ENCODE data around the gene FYCO1. TPM values are rescaled to one million over a fixed set of nuclear protein-coding genes. Genes with fewer than 3 reads are reported as not detected.
"Not testable (repeated sequence)": the region's sequence is repeated elsewhere in the genome, so short reads cannot be mapped to it uniquely, and the experiment has no call there.

FYCO1 gene
- total RNA-seq, 2 donors from 2014 or later, result 17.6 to 25.1 TPM

- Mint-ChIP-seq H3K27me3 (ENCODE audit: low read depth) (peaks cover 18% of the 10 kb centered on the region), H3K27ac (no peak overlapping the region), H3K9me3 (peaks cover 5 to 6% of the 10 kb centered on the region in 2 donors), H3K4me1 (ENCODE audit: low read depth) (peaks cover 24% of the 10 kb centered on the region), H3K36me3 (ENCODE audit: insufficient read depth in 2 of 2) (peaks cover 5% of the 10 kb centered on the region in 2 donors), H3K4me3 (no peak overlapping the region)
- ATAC-seq (replicated peaks in 1 of 2) (no peak), DNase-seq (no peak)
Observed at GRCh38 chr3:46022909-46023785, 27.5 kb upstream of the FYCO1 start.

DNA sequence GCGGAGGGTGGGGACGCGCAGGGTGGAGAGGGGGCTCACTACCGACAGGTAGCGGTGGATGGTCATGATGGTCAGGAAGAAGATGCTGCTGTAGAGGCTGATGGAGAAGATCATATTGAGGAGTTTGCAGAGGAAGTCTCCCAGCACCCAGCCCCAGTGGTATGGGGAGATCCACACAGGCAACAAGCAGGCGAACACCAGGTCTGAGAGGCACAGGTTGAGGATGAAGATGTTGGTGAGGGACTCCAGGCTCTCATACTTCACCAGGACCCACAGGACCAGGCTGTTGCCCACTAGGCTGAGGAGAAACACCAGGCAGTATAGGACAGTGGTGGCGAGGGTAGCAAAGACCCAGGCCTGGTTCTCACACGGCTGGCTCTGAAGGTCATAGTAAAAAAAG, 25.9 kb upstream of the FYCO1 start:
- no peak overlapping the region for H3K4me3 Mint-ChIP-seq
- peaks cover 18% of the 10 kb centered on the region for H3K27me3 Mint-ChIP-seq (ENCODE audit: low read depth)
- no peak for ATAC-seq (replicated peaks in 1 of 2)
- no peak for DNase-seq
- no peaks in the 10 kb centered on the region for H3K36me3 Mint-ChIP-seq (ENCODE audit: insufficient read depth in 2 of 2)
- peaks cover 40% of the 10 kb centered on the region for H3K4me1 Mint-ChIP-seq (ENCODE audit: low read depth)
- no peaks in the 10 kb centered on the region for H3K9me3 Mint-ChIP-seq
- no peak overlapping the region for H3K27ac Mint-ChIP-seq

DNA sequence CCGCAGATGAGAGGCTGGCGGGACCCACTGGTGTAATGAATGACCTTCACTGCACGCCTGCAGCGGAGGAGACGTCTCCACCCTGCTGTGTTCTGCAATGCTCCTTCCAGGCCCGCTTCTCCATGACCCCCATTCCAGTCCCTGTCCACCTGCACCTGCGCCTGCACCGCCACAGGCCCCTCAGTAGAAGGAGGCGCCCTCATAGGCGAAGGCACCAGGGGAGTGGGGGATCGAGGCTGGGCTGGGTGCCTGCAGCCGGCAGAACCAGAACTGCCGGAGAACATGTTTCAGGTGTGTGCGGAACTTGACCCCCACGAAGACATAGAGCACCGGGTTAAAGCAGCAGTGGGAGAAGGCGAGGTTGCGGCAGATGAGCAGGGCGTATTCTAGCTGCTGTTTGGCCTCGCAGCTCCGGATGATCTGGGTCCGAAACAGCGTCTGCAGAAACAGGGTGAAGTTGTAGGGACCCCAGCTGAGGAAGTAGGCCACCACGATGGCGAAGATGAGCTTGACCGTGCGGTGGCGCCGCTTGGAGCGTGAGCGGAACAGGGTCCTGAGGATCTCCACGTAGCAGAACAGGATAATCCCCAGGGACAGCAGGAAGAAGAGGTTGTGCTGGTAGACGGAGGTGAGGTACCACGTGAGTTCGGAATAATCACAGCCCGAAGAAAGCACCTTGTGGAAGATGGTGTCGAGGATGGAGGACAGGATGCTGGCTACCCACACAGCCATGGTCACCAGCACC, 25.3 kb upstream of the FYCO1 start:
- ATAC-seq (replicated peaks in 1 of 2) (no peak), DNase-seq (no peak)
- Mint-ChIP-seq H3K4me1 (ENCODE audit: low read depth) (peaks cover 40% of the 10 kb centered on the region), H3K4me3 (no peak overlapping the region), H3K9me3 (no peaks in the 10 kb centered on the region), H3K27me3 (ENCODE audit: low read depth) (peaks cover 18% of the 10 kb centered on the region), H3K36me3 (ENCODE audit: insufficient read depth in 2 of 2) (no peaks in the 10 kb centered on the region), H3K27ac (no peak overlapping the region)

DNA sequence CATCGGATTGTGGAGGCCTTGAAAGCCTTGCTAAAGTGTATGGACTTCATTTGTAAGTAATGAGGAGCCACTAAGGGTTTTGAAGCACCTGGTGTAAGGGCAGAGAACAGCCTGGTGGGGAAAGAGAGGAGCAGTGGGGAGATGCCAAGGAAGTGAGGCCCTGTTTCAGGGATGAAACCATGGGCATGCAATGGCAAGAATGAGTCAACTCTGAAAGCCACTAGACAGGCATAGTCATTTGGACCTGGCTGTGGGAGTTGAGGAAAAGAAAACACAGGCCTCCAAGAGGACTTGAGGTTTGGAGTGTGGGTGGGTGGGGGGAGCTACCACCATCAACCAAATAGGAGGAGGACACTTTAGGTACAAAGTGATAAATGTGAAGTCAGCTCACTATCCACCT, 24.1 kb upstream of the FYCO1 start:
- H3K4me3 Mint-ChIP-seq, result peak overlapping the region in 1 of 2 donors; percentile 3
- peak; percentile 73 to 79 for ATAC-seq (replicated peaks in 1 of 2)
- no peaks in the 10 kb centered on the region for H3K36me3 Mint-ChIP-seq (ENCODE audit: insufficient read depth in 2 of 2)
- H3K4me1 Mint-ChIP-seq (ENCODE audit: low read depth), result peaks cover 47% of the 10 kb centered on the region
- DNase-seq, result peak; percentile 40 to 41
- peaks cover 18% of the 10 kb centered on the region for H3K27me3 Mint-ChIP-seq (ENCODE audit: low read depth)
- no peaks in the 10 kb centered on the region for H3K9me3 Mint-ChIP-seq
- peak overlapping the region; percentile 0 for H3K27ac Mint-ChIP-seq

DNA sequence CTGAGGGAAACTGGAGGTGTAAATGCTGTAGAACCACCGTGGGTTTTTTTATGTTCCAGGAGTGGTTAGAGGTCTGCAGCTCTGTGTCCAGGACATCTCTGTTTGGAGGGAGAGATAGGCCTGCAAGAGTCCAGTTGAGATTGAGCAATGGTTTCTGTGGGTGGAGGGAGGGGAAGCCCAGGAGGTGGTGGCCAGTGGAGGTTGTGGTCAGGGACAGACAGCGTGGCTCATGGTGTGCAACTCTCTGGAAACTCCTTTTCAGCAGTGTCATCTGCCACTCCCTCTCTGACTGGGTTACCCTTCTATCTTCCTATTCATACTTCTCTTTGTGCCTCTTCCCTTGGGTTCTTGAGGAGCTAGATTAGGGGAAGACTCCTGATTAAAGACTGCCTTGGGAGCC, 22.1 kb upstream of the FYCO1 start:
- H3K36me3 Mint-ChIP-seq (ENCODE audit: insufficient read depth in 2 of 2), result peaks cover 0 to 1% of the 10 kb centered on the region in 2 donors
- DNase-seq (peak; percentile 18 to 26), ATAC-seq (replicated peaks in 1 of 2) (peak; percentile 54 to 67)
- peak overlapping the region; percentile 33 for H3K27ac Mint-ChIP-seq
- peaks cover 0 to 3% of the 10 kb centered on the region in 2 donors for H3K9me3 Mint-ChIP-seq
- H3K4me3 Mint-ChIP-seq, result no peak overlapping the region
- H3K27me3 Mint-ChIP-seq (ENCODE audit: low read depth), result peaks cover 25% of the 10 kb centered on the region
- H3K4me1 Mint-ChIP-seq (ENCODE audit: low read depth), result peaks cover 55% of the 10 kb centered on the region

GRCh38 chr3:46013316-46014094, 17.9 kb upstream of the FYCO1 start:
- ATAC-seq (replicated peaks in 1 of 2) (no peak), DNase-seq (no peak)
- Mint-ChIP-seq H3K27ac (peak overlapping the region; percentile 32), H3K4me3 (no peak overlapping the region), H3K9me3 (peaks cover 0 to 9% of the 10 kb centered on the region in 2 donors), H3K4me1 (ENCODE audit: low read depth) (peaks cover 59% of the 10 kb centered on the region), H3K27me3 (ENCODE audit: low read depth) (peaks cover 21% of the 10 kb centered on the region), H3K36me3 (ENCODE audit: insufficient read depth in 2 of 2) (peaks cover 0 to 2% of the 10 kb centered on the region in 2 donors)

DNA sequence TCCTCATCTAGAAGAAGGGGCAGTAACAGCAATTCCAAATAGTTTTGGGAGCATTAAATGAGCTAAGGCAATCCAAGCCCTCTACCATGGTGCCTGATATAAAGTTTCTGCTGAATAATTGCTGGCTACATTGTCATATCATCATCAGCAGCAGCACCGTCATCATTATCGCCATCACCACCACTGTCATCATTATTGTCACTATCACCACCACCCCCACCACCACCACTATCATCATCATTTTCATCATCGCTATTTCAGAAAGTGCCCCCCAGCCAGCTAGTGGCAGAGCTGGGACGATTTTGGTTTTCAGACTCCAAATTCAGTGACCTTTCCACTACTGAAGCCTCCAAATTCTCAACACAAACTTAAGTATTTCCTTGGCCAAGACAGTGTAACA, 16.6 kb upstream of the FYCO1 start:
- Mint-ChIP-seq H3K9me3 (peaks cover 0 to 9% of the 10 kb centered on the region in 2 donors), H3K4me1 (ENCODE audit: low read depth) (peaks cover 46% of the 10 kb centered on the region), H3K27ac (no peak overlapping the region), H3K27me3 (ENCODE audit: low read depth) (peaks cover 21% of the 10 kb centered on the region), H3K36me3 (ENCODE audit: insufficient read depth in 2 of 2) (peaks cover 0 to 2% of the 10 kb centered on the region in 2 donors), H3K4me3 (no peak overlapping the region)
- DNase-seq (no peak), ATAC-seq (replicated peaks in 1 of 2) (no peak)

GRCh38 chr3:46010519-46011113, 15.0 kb upstream of the FYCO1 start:
- ATAC-seq (replicated peaks in 1 of 2), result peak in 1 of 2 donors; percentile 35
- Mint-ChIP-seq H3K9me3 (peaks cover 0 to 9% of the 10 kb centered on the region in 2 donors), H3K27ac (no peak overlapping the region), H3K4me3 (no peak overlapping the region), H3K27me3 (ENCODE audit: low read depth) (peaks cover 21% of the 10 kb centered on the region), H3K36me3 (ENCODE audit: insufficient read depth in 2 of 2) (peaks cover 0 to 2% of the 10 kb centered on the region in 2 donors), H3K4me1 (ENCODE audit: low read depth) (peaks cover 39% of the 10 kb centered on the region)
- DNase-seq, result no peak

- Mint-ChIP-seq H3K27me3 (ENCODE audit: low read depth) (peaks cover 18% of the 10 kb centered on the region), H3K9me3 (peaks cover 0 to 9% of the 10 kb centered on the region in 2 donors), H3K27ac (no peak overlapping the region), H3K4me1 (ENCODE audit: low read depth) (peaks cover 27% of the 10 kb centered on the region), H3K4me3 (no peak overlapping the region), H3K36me3 (ENCODE audit: insufficient read depth in 2 of 2) (peaks cover 0 to 2% of the 10 kb centered on the region in 2 donors)
- ATAC-seq (replicated peaks in 1 of 2) (no peak), DNase-seq (no peak)
Observed at GRCh38 chr3:46008058-46008457, 12.4 kb upstream of the FYCO1 start.

DNA sequence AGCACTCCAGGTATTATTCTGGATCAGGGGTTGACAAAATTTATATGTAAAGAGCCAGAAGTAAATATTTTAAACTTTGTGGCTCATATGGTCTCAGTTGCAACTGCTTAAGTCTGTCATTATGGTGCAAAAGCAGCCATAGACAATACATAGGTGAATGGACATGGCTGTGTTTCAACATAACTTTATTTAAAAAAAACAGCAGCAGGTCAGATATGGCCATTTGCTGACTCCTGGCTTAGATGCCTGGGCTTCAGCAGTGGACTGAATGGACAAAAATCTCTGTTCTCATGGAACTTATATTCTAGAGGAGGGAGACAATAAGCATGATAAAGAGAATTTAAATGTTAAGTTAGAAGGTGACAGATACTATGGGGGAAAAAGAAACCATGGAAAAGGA, 11.7 kb upstream of the FYCO1 start:
- ATAC-seq (replicated peaks in 1 of 2) (no peak), DNase-seq (no peak)
- Mint-ChIP-seq H3K4me3 (no peak overlapping the region), H3K9me3 (peaks cover 0 to 1% of the 10 kb centered on the region in 2 donors), H3K4me1 (ENCODE audit: low read depth) (peaks cover 24% of the 10 kb centered on the region), H3K27me3 (ENCODE audit: low read depth) (peaks cover 10% of the 10 kb centered on the region), H3K36me3 (ENCODE audit: insufficient read depth in 2 of 2) (no peaks in the 10 kb centered on the region), H3K27ac (no peak overlapping the region)

DNA sequence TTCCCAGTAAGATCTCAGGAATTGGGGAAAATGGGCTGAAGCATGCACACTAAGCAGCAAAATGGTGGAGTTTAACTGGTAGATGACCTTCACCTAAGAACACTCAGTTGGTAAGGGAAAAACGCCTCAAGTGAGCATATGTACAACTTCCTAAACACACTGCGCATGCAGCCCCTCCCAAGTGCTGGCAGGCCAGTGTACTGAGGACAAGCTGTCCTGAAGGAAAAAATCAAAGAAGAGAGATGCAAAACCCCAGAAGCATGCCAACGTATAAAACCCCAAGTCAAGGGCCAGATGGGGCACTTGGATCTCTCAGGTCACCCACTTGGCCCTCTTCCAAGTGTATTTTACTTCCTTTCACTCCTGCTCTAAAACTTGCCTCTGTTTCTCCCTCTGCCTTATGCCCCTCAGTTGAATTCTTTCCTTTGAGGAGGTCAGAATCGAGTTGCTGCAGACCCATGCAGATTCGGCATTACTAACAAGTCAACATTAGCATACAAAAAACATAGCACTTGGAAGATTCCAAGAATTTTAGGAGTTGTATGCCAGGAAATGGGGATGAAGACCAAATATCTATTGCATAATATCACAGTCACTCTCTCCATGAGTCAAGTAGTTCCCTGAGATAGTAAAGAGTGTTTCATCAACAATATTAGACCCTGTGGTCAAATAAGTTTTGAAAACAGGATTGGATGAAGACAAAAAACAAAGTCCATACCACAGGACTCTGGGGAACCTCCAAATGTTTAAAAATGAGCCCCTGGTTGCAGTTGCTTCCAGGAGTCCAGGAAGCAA, 10.8 kb upstream of the FYCO1 start:
- Mint-ChIP-seq H3K4me1 (ENCODE audit: low read depth) (peaks cover 23% of the 10 kb centered on the region), H3K27me3 (ENCODE audit: low read depth) (peaks cover 8% of the 10 kb centered on the region), H3K27ac (no peak overlapping the region), H3K36me3 (ENCODE audit: insufficient read depth in 2 of 2) (no peaks in the 10 kb centered on the region), H3K9me3 (no peaks in the 10 kb centered on the region), H3K4me3 (no peak overlapping the region)
- DNase-seq (no peak), ATAC-seq (replicated peaks in 1 of 2) (no peak)

GRCh38 chr3:46003706-46004105, 8.1 kb upstream of the FYCO1 start:
- not testable (repeated sequence) for ATAC-seq (replicated peaks in 1 of 2); H3K27ac Mint-ChIP-seq; H3K4me1 Mint-ChIP-seq (ENCODE audit: low read depth); H3K4me3 Mint-ChIP-seq; H3K36me3 Mint-ChIP-seq (ENCODE audit: insufficient read depth in 2 of 2); H3K9me3 Mint-ChIP-seq; DNase-seq
- H3K27me3 Mint-ChIP-seq (ENCODE audit: low read depth), result peaks cover 12% of the 10 kb centered on the region
